ENCODE measurements around the gene MAFB. TPM values are rescaled to one million over a fixed set of nuclear protein-coding genes. Genes with fewer than 3 reads are reported as not detected.

Gene MAFB
- total and polyA plus RNA-seq, 9 of the 15 experiments (the other 6 are each of a cell fraction or from before 2014, with no cell fraction given) = 0.04 TPM; not detected in 8

DNA sequence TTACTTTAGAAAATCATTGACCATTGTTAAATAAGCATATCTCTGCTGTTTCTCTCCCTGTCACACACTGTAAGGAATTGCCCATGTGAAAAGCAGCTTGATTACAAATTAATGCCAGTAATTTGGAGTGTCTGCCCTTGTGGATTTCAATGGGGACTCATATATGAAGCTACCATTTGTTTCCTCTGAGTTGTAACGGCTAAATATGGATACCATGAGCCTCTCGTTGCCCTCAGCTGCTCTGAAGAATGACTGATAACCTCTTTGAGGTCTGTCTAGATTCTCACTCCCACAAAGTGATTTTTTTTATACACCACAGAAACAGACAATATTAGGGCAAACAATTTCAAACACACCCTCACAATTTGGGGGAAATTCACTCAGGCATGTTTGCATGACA, 40.0 kb upstream of the MAFB start:
- in situ Hi-C loops (cut with MboI) (no loop called here), intact Hi-C loops (cut with micrococcal nuclease) (no loop called here)
- no peak overlapping the region for H3K27ac ChIP-seq (ENCODE audit: extremely low read depth, low read depth, low read length)
- ChIA-PET CTCF (ENCODE audit: low intra/inter-chr PET ratio) (no interaction called here), POLR2A (interaction anchor here (0.7 kb wide), 1 partner anchor 1065 kb away, joined by 3 read pairs; no protein-coding TSS in a partner anchor)
- 0% methylated on average over 2 of the region's 2 CpGs for WGBS (ENCODE audit: insufficient coverage, low coverage, missing lambda C conversion rate)
- H2AFZ ChIP-seq (ENCODE audit: low read depth, low read length) = no peak overlapping the region
- no peak overlapping the region for H3K4me2 ChIP-seq (ENCODE audit: insufficient read depth, low read length)
- ATAC-seq (no peak), FAIRE-seq (no peak), DNase-seq (ENCODE audit: extremely low read depth in 1 of 4, low spot score in 3 of 4) (no peak)
- H3K9ac ChIP-seq (ENCODE audit: insufficient read depth in 1 of 2, low read depth in 2 of 2, low read length in 2 of 2) = no peak overlapping the region
- no peaks in the 10 kb centered on the region for H3K4me1 ChIP-seq (replicated peaks in 1 of 2; ENCODE audit: control insufficient read depth in 2 of 2, insufficient read depth in 2 of 2, low read length in 2 of 2)
- H3K4me3 ChIP-seq = no peak overlapping the region
- no peaks in the 10 kb centered on the region for H3K9me1 ChIP-seq (ENCODE audit: control insufficient read depth, insufficient read depth, low read length)
- H3K9me3 ChIP-seq (replicated peaks; ENCODE audit: control insufficient read depth, insufficient read depth, low read depth, low read length) = no peaks in the 10 kb centered on the region
- BruUV-seq (replicated peaks) = no TSS peak
- no peaks in the 10 kb centered on the region for H3K36me3 ChIP-seq (ENCODE audit: control insufficient read depth, insufficient read depth, low read length)
- H4K20me1 ChIP-seq (replicated peaks; ENCODE audit: control insufficient read depth, insufficient read depth, low read length) = no peaks in the 10 kb centered on the region
- no peaks in the 10 kb centered on the region for H3K27me3 ChIP-seq (ENCODE audit: control insufficient read depth in 2 of 2, insufficient read depth in 2 of 2, low read length in 2 of 2)
- no peaks in the 10 kb centered on the region for H3K79me2 ChIP-seq (ENCODE audit: control insufficient read depth, insufficient read depth, low read length)
- TF ChIP-seq YBX1 (IDR thresholded peaks at IDR 0.05) = no peak
- TF ChIP-seq ESRRB (CRISPR knock-in tag; IDR thresholded peaks at IDR 0.05; ENCODE audit: borderline replicate concordance) = no peak

DNA sequence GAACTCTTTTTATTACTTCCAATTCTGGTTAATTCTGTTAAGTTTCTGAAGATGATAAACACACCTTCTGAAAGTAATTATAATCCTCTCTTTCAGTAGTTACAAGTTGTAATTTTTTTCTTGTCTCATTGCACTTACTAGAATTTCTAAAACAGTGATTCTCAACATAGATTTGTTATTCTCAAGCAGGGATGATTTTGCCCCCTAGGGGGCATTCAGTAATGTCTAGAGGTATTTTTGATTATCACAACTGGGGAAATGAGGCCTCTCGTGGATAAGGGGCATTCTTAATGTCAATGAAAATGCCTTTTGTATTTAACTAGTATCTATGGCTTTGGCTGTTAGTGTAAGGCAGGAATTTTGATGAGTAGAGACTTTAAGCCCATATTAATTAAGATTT, 39.4 kb upstream of the MAFB start:
- POLR2A ChIA-PET = no interaction called here
- intact Hi-C loops (cut with micrococcal nuclease) (no loop called here), in situ Hi-C loops (cut with MboI) (no loop called here)
- Histone ChIP-seq H2AFZ (ENCODE audit: low read depth, low read length) (no peak overlapping the region), H3K27me3 (ENCODE audit: control insufficient read depth in 2 of 2, insufficient read depth in 2 of 2, low read length in 2 of 2) (no peaks in the 10 kb centered on the region), H3K9ac (ENCODE audit: insufficient read depth in 1 of 2, low read depth in 2 of 2, low read length in 2 of 2) (no peak overlapping the region), H3K4me2 (ENCODE audit: insufficient read depth, low read length) (no peak overlapping the region), H3K36me3 (ENCODE audit: control insufficient read depth, insufficient read depth, low read length) (no peaks in the 10 kb centered on the region), H3K9me1 (ENCODE audit: control insufficient read depth, insufficient read depth, low read length) (no peaks in the 10 kb centered on the region), H3K4me1 (replicated peaks in 1 of 2; ENCODE audit: control insufficient read depth in 2 of 2, insufficient read depth in 2 of 2, low read length in 2 of 2) (no peaks in the 10 kb centered on the region), H3K4me3 (no peak overlapping the region), H3K79me2 (ENCODE audit: control insufficient read depth, insufficient read depth, low read length) (no peaks in the 10 kb centered on the region), H3K9me3 (replicated peaks; ENCODE audit: control insufficient read depth, insufficient read depth, low read depth, low read length) (no peaks in the 10 kb centered on the region), H4K20me1 (replicated peaks; ENCODE audit: control insufficient read depth, insufficient read depth, low read length) (no peaks in the 10 kb centered on the region), H3K27ac (ENCODE audit: extremely low read depth, low read depth, low read length) (no peak overlapping the region)
- no peak for FAIRE-seq
- WGBS (ENCODE audit: insufficient coverage, low coverage, missing lambda C conversion rate) = 0% methylated on average over 1 of the region's 1 CpG
- no peak for ATAC-seq
- TF ChIP-seq SAFB (IDR thresholded peaks at IDR 0.05; ENCODE audit: borderline replicate concordance, low read depth, low read length) = no peak
- TF ChIP-seq, protein P1, sequence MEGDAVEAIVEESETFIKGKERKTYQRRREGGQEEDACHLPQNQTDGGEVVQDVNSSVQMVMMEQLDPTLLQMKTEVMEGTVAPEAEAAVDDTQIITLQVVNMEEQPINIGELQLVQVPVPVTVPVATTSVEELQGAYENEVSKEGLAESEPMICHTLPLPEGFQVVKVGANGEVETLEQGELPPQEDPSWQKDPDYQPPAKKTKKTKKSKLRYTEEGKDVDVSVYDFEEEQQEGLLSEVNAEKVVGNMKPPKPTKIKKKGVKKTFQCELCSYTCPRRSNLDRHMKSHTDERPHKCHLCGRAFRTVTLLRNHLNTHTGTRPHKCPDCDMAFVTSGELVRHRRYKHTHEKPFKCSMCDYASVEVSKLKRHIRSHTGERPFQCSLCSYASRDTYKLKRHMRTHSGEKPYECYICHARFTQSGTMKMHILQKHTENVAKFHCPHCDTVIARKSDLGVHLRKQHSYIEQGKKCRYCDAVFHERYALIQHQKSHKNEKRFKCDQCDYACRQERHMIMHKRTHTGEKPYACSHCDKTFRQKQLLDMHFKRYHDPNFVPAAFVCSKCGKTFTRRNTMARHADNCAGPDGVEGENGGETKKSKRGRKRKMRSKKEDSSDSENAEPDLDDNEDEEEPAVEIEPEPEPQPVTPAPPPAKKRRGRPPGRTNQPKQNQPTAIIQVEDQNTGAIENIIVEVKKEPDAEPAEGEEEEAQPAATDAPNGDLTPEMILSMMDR (IDR thresholded peaks at IDR 0.05 in 2 of 3, conservative IDR thresholded peaks at IDR 0.05 in 1 of 3; ENCODE audit: insufficient read depth in 2 of 3, low read depth in 1 of 3, low read length in 3 of 3) = peak in 2 of 3 experiments; percentile 16 to 23; a peak in 3 of 6 replicates
- no TSS peak for BruUV-seq (replicated peaks)
- CTCF ChIA-PET (ENCODE audit: low intra/inter-chr PET ratio) = interaction anchor here (0.6 kb wide), 1 partner anchor 1641 kb away, joined by 3 read pairs; no protein-coding TSS in a partner anchor
- DNase-seq (ENCODE audit: extremely low read depth in 1 of 4, low spot score in 3 of 4) = no peak
